Measurements from ENCODE around the gene COX19.
"Not testable (repeated sequence)": the region's sequence is repeated elsewhere in the genome, so short reads cannot be mapped to it uniquely, and the experiment has no call there.

Gene COX19

GRCh38 chr7:939843-940242 is 35.5 kb downstream of the COX19 start:
- DNase-seq, result no peak

GRCh38 chr7:938546-939185 is 36.7 kb downstream of the COX19 start:
- no peak for DNase-seq

- no peak for DNase-seq
Observed at GRCh38 chr7:937856-938484, 37.4 kb downstream of the COX19 start.

GRCh38 chr7:936386-937054 is 38.8 kb downstream of the COX19 start:
- DNase-seq, result peak; percentile 82

GRCh38 chr7:935874-936385 is 39.4 kb downstream of the COX19 start:
- no peak for DNase-seq

- no peak for DNase-seq
Observed at GRCh38 chr7:935164-935873, 40.0 kb downstream of the COX19 start.

- no peak for DNase-seq
Observed at GRCh38 chr7:934469-935163, 40.7 kb downstream of the COX19 start.

- DNase-seq, result no peak
Observed at GRCh38 chr7:932651-932975, 42.7 kb downstream of the COX19 start.

GRCh38 chr7:931871-932650 is 43.3 kb downstream of the COX19 start:
- no peak for DNase-seq

- no peak for DNase-seq
Observed at GRCh38 chr7:930975-931758, 44.2 kb downstream of the COX19 start.

GRCh38 chr7:929311-929711 is 46.0 kb downstream of the COX19 start:
- DNase-seq, result no peak

- no peak for DNase-seq
Observed at GRCh38 chr7:927031-927671, 48.2 kb downstream of the COX19 start.

GRCh38 chr7:926061-927030 is 49.0 kb downstream of the COX19 start:
- DNase-seq, result no peak

- no peak for DNase-seq
Observed at GRCh38 chr7:925601-926000, 49.7 kb downstream of the COX19 start.

GRCh38 chr7:924541-925231 is 50.7 kb downstream of the COX19 start:
- peak; percentile 76 for DNase-seq

- DNase-seq, result not testable (repeated sequence)
Observed at GRCh38 chr7:924042-924441, 51.3 kb downstream of the COX19 start.

- DNase-seq, result peak; percentile 97
Observed at GRCh38 chr7:923108-924041, 52.0 kb downstream of the COX19 start.

All from activated CD4-positive, alpha-beta T cell treated with anti-CD3 and anti-CD28 coated beads, Interleukin-2, amount 50 U/mL, for 16 hours (primary cell).